ENCODE results near the gene MAP4K4.

Gene MAP4K4

DNA sequence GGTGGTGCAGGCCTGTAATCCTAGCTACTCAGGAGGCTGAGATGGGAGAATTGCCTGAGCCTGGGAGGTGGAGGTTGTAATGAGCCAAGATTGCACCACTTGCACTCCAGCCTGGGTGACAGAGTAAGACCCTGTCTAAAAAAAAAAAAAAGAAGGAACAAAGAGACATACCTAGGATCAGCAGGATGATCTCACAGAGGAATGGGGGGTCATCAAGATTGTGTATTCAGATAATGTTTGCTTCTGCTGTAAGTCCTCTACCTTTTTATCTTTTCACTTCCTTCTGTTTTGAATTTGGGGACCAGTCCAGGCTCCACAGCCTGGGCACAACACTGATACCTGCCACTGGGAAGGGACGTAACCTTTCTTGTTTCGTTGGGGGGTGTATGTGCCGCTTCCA lies 53.2 kb downstream of the MAP4K4 start:
- Histone ChIP-seq H3K4me1 (ENCODE audit: insufficient read depth, low read length, poor library complexity, severe bottlenecking) (peaks cover 13% of the 10 kb centered on the region), H4K20me1 (ENCODE audit: insufficient read depth, low read length, poor library complexity, severe bottlenecking) (peaks cover 76% of the 10 kb centered on the region)

DNA sequence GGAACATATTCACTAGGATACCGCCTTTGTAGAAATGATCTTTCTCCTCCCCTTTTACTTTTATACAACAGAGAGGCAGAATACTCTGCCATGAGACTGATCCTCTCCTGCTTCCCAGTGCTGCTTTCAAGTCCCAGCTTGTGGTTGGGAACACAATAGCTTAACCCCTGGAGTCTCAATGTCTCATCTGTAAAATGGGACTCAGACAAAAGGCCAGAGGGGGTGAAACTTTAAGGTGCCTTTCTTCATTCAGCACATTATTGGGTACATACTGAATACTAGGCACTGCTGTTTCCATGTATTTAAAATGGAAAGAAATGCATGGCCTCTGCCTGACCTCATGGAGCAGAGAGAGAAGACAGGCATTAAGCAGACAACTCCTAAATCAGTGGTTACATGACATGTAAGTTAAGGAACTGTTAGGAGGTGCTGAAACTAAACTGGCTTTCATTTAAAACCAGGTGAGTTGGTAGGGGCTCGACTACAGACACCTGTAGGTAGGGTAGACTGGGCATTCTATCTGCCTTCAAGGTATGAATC lies 53.8 kb downstream of the MAP4K4 start:
- Histone ChIP-seq H3K9ac (ENCODE audit: low read depth, low read length, poor library complexity, severe bottlenecking) (no peak overlapping the region), H3K4me1 (ENCODE audit: insufficient read depth, low read length, poor library complexity, severe bottlenecking) (peaks cover 6% of the 10 kb centered on the region), H2AFZ (ENCODE audit: low read length) (no peak overlapping the region), H3K4me3 (ENCODE audit: low read length, poor library complexity, severe bottlenecking) (no peak overlapping the region), H3K79me2 (ENCODE audit: insufficient read depth, low read length) (peaks cover 80% of the 10 kb centered on the region), H3K9me3 (ENCODE audit: insufficient read depth, low read depth, low read length) (no peaks in the 10 kb centered on the region), H3K4me2 (ENCODE audit: low read depth, low read length, poor library complexity, severe bottlenecking) (no peak overlapping the region), H3K27me3 (ENCODE audit: insufficient read depth, low read length, poor library complexity, severe bottlenecking) (no peaks in the 10 kb centered on the region), H3K9me2 (replicated peaks; ENCODE audit: low read depth, low read length) (no peaks in the 10 kb centered on the region), H3K36me3 (ENCODE audit: insufficient read depth, low read length) (no peaks in the 10 kb centered on the region), H3F3A (ENCODE audit: low read depth) (no peaks in the 10 kb centered on the region), H4K20me1 (ENCODE audit: insufficient read depth, low read length, poor library complexity, severe bottlenecking) (peaks cover 76% of the 10 kb centered on the region)
- TF ChIP-seq, protein P1, sequence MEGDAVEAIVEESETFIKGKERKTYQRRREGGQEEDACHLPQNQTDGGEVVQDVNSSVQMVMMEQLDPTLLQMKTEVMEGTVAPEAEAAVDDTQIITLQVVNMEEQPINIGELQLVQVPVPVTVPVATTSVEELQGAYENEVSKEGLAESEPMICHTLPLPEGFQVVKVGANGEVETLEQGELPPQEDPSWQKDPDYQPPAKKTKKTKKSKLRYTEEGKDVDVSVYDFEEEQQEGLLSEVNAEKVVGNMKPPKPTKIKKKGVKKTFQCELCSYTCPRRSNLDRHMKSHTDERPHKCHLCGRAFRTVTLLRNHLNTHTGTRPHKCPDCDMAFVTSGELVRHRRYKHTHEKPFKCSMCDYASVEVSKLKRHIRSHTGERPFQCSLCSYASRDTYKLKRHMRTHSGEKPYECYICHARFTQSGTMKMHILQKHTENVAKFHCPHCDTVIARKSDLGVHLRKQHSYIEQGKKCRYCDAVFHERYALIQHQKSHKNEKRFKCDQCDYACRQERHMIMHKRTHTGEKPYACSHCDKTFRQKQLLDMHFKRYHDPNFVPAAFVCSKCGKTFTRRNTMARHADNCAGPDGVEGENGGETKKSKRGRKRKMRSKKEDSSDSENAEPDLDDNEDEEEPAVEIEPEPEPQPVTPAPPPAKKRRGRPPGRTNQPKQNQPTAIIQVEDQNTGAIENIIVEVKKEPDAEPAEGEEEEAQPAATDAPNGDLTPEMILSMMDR (conservative IDR thresholded peaks at IDR 0.05; ENCODE audit: low read length) = no peak
- TF ChIP-seq EZH2phosphoT487 (IDR thresholded peaks at IDR 0.05; ENCODE audit: borderline replicate concordance) = no peak

More for the DNA sequence above, 53.2 kb downstream of the MAP4K4 start:
- no peak overlapping the region for H2AFZ ChIP-seq (ENCODE audit: low read length)
- no peaks in the 10 kb centered on the region for H3K27me3 ChIP-seq (ENCODE audit: insufficient read depth, low read length, poor library complexity, severe bottlenecking)
- H3F3A ChIP-seq (ENCODE audit: low read depth) = no peaks in the 10 kb centered on the region
- H3K79me2 ChIP-seq (ENCODE audit: insufficient read depth, low read length) = peaks cover 80% of the 10 kb centered on the region
- no peaks in the 10 kb centered on the region for H3K9me3 ChIP-seq (ENCODE audit: insufficient read depth, low read depth, low read length)
- no peak overlapping the region for H3K4me2 ChIP-seq (ENCODE audit: low read depth, low read length, poor library complexity, severe bottlenecking)
- TF ChIP-seq EZH2phosphoT487 (IDR thresholded peaks at IDR 0.05; ENCODE audit: borderline replicate concordance) = no peak
- TF ChIP-seq, protein P1 (conservative IDR thresholded peaks at IDR 0.05; ENCODE audit: low read length) = no peak
- H3K9me2 ChIP-seq (replicated peaks; ENCODE audit: low read depth, low read length) = no peaks in the 10 kb centered on the region
- H3K9ac ChIP-seq (ENCODE audit: low read depth, low read length, poor library complexity, severe bottlenecking) = no peak overlapping the region
- no peak overlapping the region for H3K4me3 ChIP-seq (ENCODE audit: low read length, poor library complexity, severe bottlenecking)
- H3K36me3 ChIP-seq (ENCODE audit: insufficient read depth, low read length) = no peaks in the 10 kb centered on the region

DNA sequence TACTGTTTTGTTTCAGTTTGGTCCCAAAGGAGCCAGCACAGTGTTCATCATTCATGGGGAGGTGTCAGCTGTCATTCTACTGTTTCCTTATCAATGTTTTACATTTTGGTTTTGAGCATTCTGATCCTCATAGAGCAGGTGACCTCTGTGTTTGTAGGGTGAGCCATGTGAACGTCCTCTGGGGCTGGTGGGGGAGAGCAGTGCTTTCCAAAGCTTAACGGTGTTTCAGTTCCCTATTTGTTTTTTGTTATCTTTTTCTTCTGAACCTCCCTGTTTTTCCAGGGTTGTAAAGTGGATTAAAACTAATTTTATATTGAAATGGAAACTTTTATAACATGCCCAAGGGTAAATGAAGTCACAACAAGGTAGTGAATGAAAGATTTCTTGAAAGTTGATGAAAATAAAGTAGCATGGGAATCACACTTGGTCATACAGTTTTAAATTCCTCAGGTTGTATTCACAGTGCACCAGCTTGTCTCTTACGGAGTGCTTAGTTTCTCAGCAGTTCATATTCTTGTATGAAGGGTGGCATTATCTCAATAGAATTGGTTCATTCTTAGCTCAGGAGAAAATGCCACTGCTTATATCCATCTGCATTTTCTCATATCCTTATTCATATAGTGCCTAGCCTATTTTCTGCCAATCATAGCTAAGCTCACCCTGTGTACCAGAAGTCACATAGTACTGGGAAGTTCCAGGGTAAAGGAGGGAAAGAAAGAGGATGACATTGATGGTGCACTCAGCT lies 54.5 kb downstream of the MAP4K4 start:
- Histone ChIP-seq H2AFZ (ENCODE audit: low read length) (no peak overlapping the region), H3K9ac (ENCODE audit: low read depth, low read length, poor library complexity, severe bottlenecking) (no peak overlapping the region), H3K4me1 (ENCODE audit: insufficient read depth, low read length, poor library complexity, severe bottlenecking) (no peaks in the 10 kb centered on the region), H3K36me3 (ENCODE audit: insufficient read depth, low read length) (no peaks in the 10 kb centered on the region), H3K79me2 (ENCODE audit: insufficient read depth, low read length) (peaks cover 80% of the 10 kb centered on the region), H3K9me3 (ENCODE audit: insufficient read depth, low read depth, low read length) (no peaks in the 10 kb centered on the region), H3K4me3 (ENCODE audit: low read length, poor library complexity, severe bottlenecking) (no peak overlapping the region), H3F3A (ENCODE audit: low read depth) (no peaks in the 10 kb centered on the region), H3K27me3 (ENCODE audit: insufficient read depth, low read length, poor library complexity, severe bottlenecking) (no peaks in the 10 kb centered on the region), H3K4me2 (ENCODE audit: low read depth, low read length, poor library complexity, severe bottlenecking) (no peak overlapping the region), H3K9me2 (replicated peaks; ENCODE audit: low read depth, low read length) (no peaks in the 10 kb centered on the region), H4K20me1 (ENCODE audit: insufficient read depth, low read length, poor library complexity, severe bottlenecking) (peaks cover 75% of the 10 kb centered on the region)
- TF ChIP-seq, protein P1 (conservative IDR thresholded peaks at IDR 0.05; ENCODE audit: low read length) = no peak
- no peak for TF ChIP-seq EZH2phosphoT487 (IDR thresholded peaks at IDR 0.05; ENCODE audit: borderline replicate concordance)
